ENCODE results near the gene TEX14.

TEX14 gene

DNA sequence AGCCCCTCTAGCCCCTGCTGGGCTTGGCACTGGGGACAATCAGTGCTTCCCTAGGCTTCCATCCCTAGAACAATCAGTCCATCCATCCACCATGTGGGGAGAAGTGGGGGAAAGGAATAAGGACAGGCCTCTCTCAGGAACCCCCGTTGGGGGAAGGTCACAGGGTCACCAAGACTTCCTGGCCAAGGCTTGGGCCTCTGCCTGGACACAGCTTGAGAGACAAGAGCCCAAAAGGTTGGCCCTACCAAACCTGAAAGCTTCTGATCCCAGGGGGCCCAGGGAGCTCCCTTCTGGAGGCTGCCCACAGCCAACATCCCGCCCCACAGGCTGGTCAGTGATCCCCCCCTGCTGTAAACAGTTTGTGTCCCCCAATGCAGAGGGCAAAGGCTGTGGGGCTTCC lies 161.2 kb downstream of the TEX14 start:
- no peak for DNase-seq (ENCODE audit: low read depth)
- TF ChIP-seq, protein P1, sequence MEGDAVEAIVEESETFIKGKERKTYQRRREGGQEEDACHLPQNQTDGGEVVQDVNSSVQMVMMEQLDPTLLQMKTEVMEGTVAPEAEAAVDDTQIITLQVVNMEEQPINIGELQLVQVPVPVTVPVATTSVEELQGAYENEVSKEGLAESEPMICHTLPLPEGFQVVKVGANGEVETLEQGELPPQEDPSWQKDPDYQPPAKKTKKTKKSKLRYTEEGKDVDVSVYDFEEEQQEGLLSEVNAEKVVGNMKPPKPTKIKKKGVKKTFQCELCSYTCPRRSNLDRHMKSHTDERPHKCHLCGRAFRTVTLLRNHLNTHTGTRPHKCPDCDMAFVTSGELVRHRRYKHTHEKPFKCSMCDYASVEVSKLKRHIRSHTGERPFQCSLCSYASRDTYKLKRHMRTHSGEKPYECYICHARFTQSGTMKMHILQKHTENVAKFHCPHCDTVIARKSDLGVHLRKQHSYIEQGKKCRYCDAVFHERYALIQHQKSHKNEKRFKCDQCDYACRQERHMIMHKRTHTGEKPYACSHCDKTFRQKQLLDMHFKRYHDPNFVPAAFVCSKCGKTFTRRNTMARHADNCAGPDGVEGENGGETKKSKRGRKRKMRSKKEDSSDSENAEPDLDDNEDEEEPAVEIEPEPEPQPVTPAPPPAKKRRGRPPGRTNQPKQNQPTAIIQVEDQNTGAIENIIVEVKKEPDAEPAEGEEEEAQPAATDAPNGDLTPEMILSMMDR (IDR thresholded peaks at IDR 0.05; ENCODE audit: low read depth, low read length, missing control alignments): no peak
- in situ Hi-C loops (cut with HindIII; ENCODE audit: low sequenced_read_pairs): no loop called here
- peak overlapping the region; percentile 50 for H3K4me3 ChIP-seq (ENCODE audit: low read depth, low read length)

DNA sequence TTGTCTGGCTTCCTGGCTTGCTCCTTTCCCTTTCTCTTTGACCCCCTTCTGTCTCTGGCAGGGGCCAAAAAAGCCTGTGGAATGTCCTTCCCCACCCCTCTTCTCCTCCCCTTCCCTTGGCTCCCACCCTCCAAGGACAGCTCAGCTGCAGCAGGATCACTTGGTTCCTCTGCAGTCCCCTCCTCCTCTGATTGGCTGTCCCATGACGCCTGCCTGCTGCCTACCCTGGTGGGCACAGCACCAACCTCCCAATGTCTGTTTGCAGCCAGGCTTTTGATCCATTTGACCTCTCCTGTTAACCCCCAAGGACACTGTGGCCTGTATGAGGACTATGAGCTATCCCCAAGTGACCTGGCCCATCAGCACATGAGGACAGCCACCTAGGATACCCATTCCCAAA lies 162.6 kb downstream of the TEX14 start:
- in situ Hi-C loops (cut with HindIII; ENCODE audit: low sequenced_read_pairs): no loop called here
- no peak overlapping the region for H3K4me3 ChIP-seq (ENCODE audit: low read depth, low read length)
- DNase-seq (ENCODE audit: low read depth): no peak
- TF ChIP-seq, protein P1 (IDR thresholded peaks at IDR 0.05; ENCODE audit: low read depth, low read length, missing control alignments): no peak

- in situ Hi-C loops (cut with HindIII; ENCODE audit: low sequenced_read_pairs): no loop called here
- no peak for DNase-seq (ENCODE audit: low read depth)
- TF ChIP-seq, protein P1 (IDR thresholded peaks at IDR 0.05; ENCODE audit: low read depth, low read length, missing control alignments): no peak
- no peak overlapping the region for H3K4me3 ChIP-seq (ENCODE audit: low read depth, low read length)
Observed at GRCh38 chr17:58528443-58528842, 163.4 kb downstream of the TEX14 start.

- DNase-seq (ENCODE audit: low read depth): peak; percentile 63
- H3K4me3 ChIP-seq (ENCODE audit: low read depth, low read length): no peak overlapping the region
- in situ Hi-C loops (cut with HindIII; ENCODE audit: low sequenced_read_pairs): no loop called here
- TF ChIP-seq, protein P1 (IDR thresholded peaks at IDR 0.05; ENCODE audit: low read depth, low read length, missing control alignments): no peak
Observed at GRCh38 chr17:58527949-58528348, 163.9 kb downstream of the TEX14 start.

- TF ChIP-seq, protein P1 (IDR thresholded peaks at IDR 0.05; ENCODE audit: low read depth, low read length, missing control alignments): peak; percentile 10
- DNase-seq (ENCODE audit: low read depth): no peak
- in situ Hi-C loops (cut with HindIII; ENCODE audit: low sequenced_read_pairs): no loop called here
- H3K4me3 ChIP-seq (ENCODE audit: low read depth, low read length): no peak overlapping the region
Observed at GRCh38 chr17:58527306-58527705, 164.5 kb downstream of the TEX14 start.

GRCh38 chr17:58525239-58525638 lies 166.6 kb downstream of the TEX14 start:
- no peak overlapping the region for H3K4me3 ChIP-seq (ENCODE audit: low read depth, low read length)
- in situ Hi-C loops (cut with HindIII; ENCODE audit: low sequenced_read_pairs): no loop called here
- TF ChIP-seq, protein P1 (IDR thresholded peaks at IDR 0.05; ENCODE audit: low read depth, low read length, missing control alignments): no peak
- DNase-seq (ENCODE audit: low read depth): peak; percentile 87

- in situ Hi-C loops (cut with HindIII; ENCODE audit: low sequenced_read_pairs): no loop called here
- no peak overlapping the region for H3K4me3 ChIP-seq (ENCODE audit: low read depth, low read length)
- TF ChIP-seq, protein P1 (IDR thresholded peaks at IDR 0.05; ENCODE audit: low read depth, low read length, missing control alignments): no peak
- no peak for DNase-seq (ENCODE audit: low read depth)
Observed at GRCh38 chr17:58521680-58522079, 170.2 kb downstream of the TEX14 start.
